LNCaP clone FGC (cell line): ENCODE measurements around the gene CAPN8.

Experiments
- DNase-seq: peaks from one replicate; pipeline ENCODE4 v3.0.0-alpha.2; 2011; ENCODE audit warnings: low read depth
- H3K4me3 ChIP-seq: 2 replicates; pipeline ENCODE4 v1.5.1; 2011; ENCODE audit warnings: mild to moderate bottlenecking, low read depth, low read length, control low read depth
- CTCF ChIP-seq: IDR thresholded peaks from 2 replicates; pipeline ENCODE4 v1.5.1; 2012; ENCODE audit warnings: mild to moderate bottlenecking; ENCODE audit not compliant: control insufficient read depth, insufficient read depth; ENCODE audit errors: extremely low read depth

Gene CAPN8

GRCh38 chr1:223683586-223684487 lies 18.3 kb upstream of the CAPN8 start:
- H3K4me3 ChIP-seq, result no peak overlapping the region
- TF ChIP-seq CTCF, result peak; percentile 85
- DNase-seq, result no peak

GRCh38 chr1:223682502-223682901 lies 17.0 kb upstream of the CAPN8 start:
- TF ChIP-seq CTCF, result no peak
- no peak overlapping the region for H3K4me3 ChIP-seq
- no peak for DNase-seq

GRCh38 chr1:223680188-223680587 lies 14.7 kb upstream of the CAPN8 start:
- H3K4me3 ChIP-seq, result no peak overlapping the region
- DNase-seq, result no peak
- no peak for TF ChIP-seq CTCF

GRCh38 chr1:223678841-223679240 lies 13.3 kb upstream of the CAPN8 start:
- no peak overlapping the region for H3K4me3 ChIP-seq
- TF ChIP-seq CTCF, result no peak

GRCh38 chr1:223674119-223674890 lies 8.8 kb upstream of the CAPN8 start:
- no peak for DNase-seq
- TF ChIP-seq CTCF, result no peak
- H3K4me3 ChIP-seq, result no peak overlapping the region

More at GRCh38 chr1:223678841-223679240, 13.3 kb upstream of the CAPN8 start:
- no peak for DNase-seq

GRCh38 chr1:223670458-223671159 lies 5.1 kb upstream of the CAPN8 start:
- no peak overlapping the region for H3K4me3 ChIP-seq
- peak; percentile 57 for TF ChIP-seq CTCF
- peak; percentile 17 for DNase-seq
